Caco-2 (cell line): ENCODE results near the gene PTPRN2. TPM values are rescaled to one million over a fixed set of nuclear protein-coding genes. Genes with fewer than 3 reads are reported as not detected.
"Not testable (repeated sequence)": the region's sequence is repeated elsewhere in the genome, so short reads cannot be mapped to it uniquely, and the experiment has no call there.

Experiments
- BruUV-seq: library from RNA; stranded (reverse); fragments of 400-500 nt; replicated peaks from 2 replicates; lab custom pipeline; 2021; lab: Mats Ljungman, UMichigan
- CTCF ChIA-PET: fragments of 300-600 bp; sonication (Branson Sonifier 250); formaldehyde crosslinking; loops from one replicate; lab custom pipeline; 2022; ENCODE audit warnings: antibody characterized with exemption; lab: Charles Lee
- POLR2A ChIA-PET: fragments of 300-600 bp; sonication (Branson Sonifier 250); formaldehyde crosslinking; loops from one replicate; lab custom pipeline; 2022; ENCODE audit warnings: antibody characterized with exemption; lab: Charles Lee
- DNase-seq, 2 experiments: peaks; one replicate each; pipeline versions ENCODE4 v3.0.0 to v3.0.0-alpha.2; 2020 to 2022
- H3K27me3 ChIP-seq: replicated peaks from 2 replicates; pipeline ENCODE4 v1.6.0; 2011; ENCODE audit warnings: low read length; ENCODE audit not compliant: control insufficient read depth, insufficient read depth
- H3K36me3 ChIP-seq: 2 replicates; pipeline ENCODE4 v1.5.1; 2011; ENCODE audit warnings: low read length; ENCODE audit not compliant: control insufficient read depth, insufficient read depth
- H3K4me1 ChIP-seq: fragments of 250-450 bp; sonication (Bioruptor Pico); 2 replicates; pipeline ENCODE4 v1.5.1; 2020; ENCODE audit warnings: mild to moderate bottlenecking
- H3K4me3 ChIP-seq: 2 replicates; pipeline ENCODE4 v1.5.1; 2011; ENCODE audit warnings: low read depth, mild to moderate bottlenecking, control low read depth, low read length
- H3K9me3 ChIP-seq: fragments of 250-450 bp; sonication (Bioruptor Pico); 2 replicates; pipeline ENCODE4 v1.5.1; 2020; ENCODE audit warnings: mild to moderate bottlenecking, moderate library complexity
- H3K27ac Mint-ChIP-seq: one replicate; pipeline ENCODE4 v1.8.0; 2022; ENCODE audit warnings: mixed read lengths; ENCODE audit not compliant: unreplicated experiment
- H3K27me3 Mint-ChIP-seq: one replicate; pipeline ENCODE4 v1.8.0; 2022; ENCODE audit warnings: mixed read lengths; ENCODE audit not compliant: insufficient read depth, unreplicated experiment
- H3K36me3 Mint-ChIP-seq: one replicate; pipeline ENCODE4 v1.8.0; 2022; ENCODE audit warnings: mild to moderate bottlenecking, mixed read lengths; ENCODE audit not compliant: insufficient read depth, unreplicated experiment
- H3K4me1 Mint-ChIP-seq: one replicate; pipeline ENCODE4 v1.8.0; 2022; ENCODE audit warnings: low read depth, mixed read lengths; ENCODE audit not compliant: unreplicated experiment
- H3K4me3 Mint-ChIP-seq: one replicate; pipeline ENCODE4 v1.8.0; 2022; ENCODE audit warnings: mild to moderate bottlenecking, moderate library complexity, mixed read lengths; ENCODE audit not compliant: unreplicated experiment
- H3K9me3 Mint-ChIP-seq: one replicate; pipeline ENCODE4 v1.8.0; 2022; ENCODE audit warnings: mixed read lengths; ENCODE audit not compliant: unreplicated experiment
- CTCF ChIP-seq, 2 experiments: fragments of 200-600 bp in 1 of 2; IDR thresholded peaks; 1 replicate in 1 of 2; 2 replicates in 1 of 2; pipeline versions ENCODE4 v1.5.1 to v1.8.0; 2011 to 2022; ENCODE audit warnings: antibody characterized with exemption in 1 of 2, control low read depth in 1 of 2, inconsistent platforms in 1 of 2, low read depth in 1 of 2, low read length in 1 of 2, mild to moderate bottlenecking in 1 of 2, moderate library complexity in 1 of 2; ENCODE audit not compliant: insufficient read depth in 1 of 2, severe bottlenecking in 1 of 2, unreplicated experiment in 1 of 2
- intact Hi-C: fragments of 100-400 bp; cut with micrococcal nuclease; formaldehyde crosslinking; loops from one replicate; pipeline ENCODE4 v1.10.0; 2022; ENCODE audit not compliant: unreplicated experiment
- total RNA-seq: library from RNA; stranded (reverse); gene quantifications from 2 replicates; pipeline ENCODE4 v1.2.3, GENCODE V29; 2022

Gene PTPRN2
- total RNA-seq, 1 experiment from 2014 or later: 1.4 TPM

- intact Hi-C loops: no loop called here
- Mint-ChIP-seq H3K4me3 (no peak overlapping the region), H3K27me3 (peaks cover 20% of the 10 kb centered on the region), H3K27ac (no peak overlapping the region), H3K9me3 (no peaks in the 10 kb centered on the region), H3K36me3 (no peaks in the 10 kb centered on the region), H3K4me1 (no peaks in the 10 kb centered on the region)
- Histone ChIP-seq H3K27me3 (no peaks in the 10 kb centered on the region), H3K4me1 (no peaks in the 10 kb centered on the region), H3K4me3 (no peak overlapping the region), H3K9me3 (no peaks in the 10 kb centered on the region), H3K36me3 (no peaks in the 10 kb centered on the region)
- no peak for TF ChIP-seq CTCF (IDR thresholded peaks at IDR 0.05; ENCODE audit: insufficient read depth in 1 of 2, low read depth in 1 of 2, low read length in 1 of 2, severe bottlenecking in 1 of 2, unreplicated experiment in 1 of 2)
- ChIA-PET POLR2A (no interaction called here), CTCF (no interaction called here)
- BruUV-seq: no TSS peak
- no peak for DNase-seq
Observed at GRCh38 chr7:157727964-157728615, 859.5 kb downstream of the PTPRN2 start.

- BruUV-seq: no TSS peak
Observed at GRCh38 chr7:157726764-157727163, 860.9 kb downstream of the PTPRN2 start.

GRCh38 chr7:157725312-157725711, 862.3 kb downstream of the PTPRN2 start:
- CTCF ChIA-PET, H3K36me3 ChIP-seq, H3K4me3 ChIP-seq, POLR2A ChIA-PET, H3K4me1 ChIP-seq, H3K27ac Mint-ChIP-seq, H3K4me3 Mint-ChIP-seq, H3K9me3 Mint-ChIP-seq, H3K36me3 Mint-ChIP-seq, intact Hi-C loops, H3K27me3 ChIP-seq, H3K9me3 ChIP-seq, H3K4me1 Mint-ChIP-seq, DNase-seq, BruUV-seq: not testable (repeated sequence)
- H3K27me3 Mint-ChIP-seq: peaks cover 20% of the 10 kb centered on the region

More at GRCh38 chr7:157726764-157727163, 860.9 kb downstream of the PTPRN2 start:
- Histone ChIP-seq H3K36me3 (no peaks in the 10 kb centered on the region), H3K4me1 (no peaks in the 10 kb centered on the region), H3K4me3 (no peak overlapping the region), H3K9me3 (no peaks in the 10 kb centered on the region), H3K27me3 (no peaks in the 10 kb centered on the region)
- no peaks in the 10 kb centered on the region for H3K36me3 Mint-ChIP-seq
- CTCF ChIA-PET: no interaction called here
- H3K4me3 Mint-ChIP-seq: no peak overlapping the region
- H3K9me3 Mint-ChIP-seq: no peaks in the 10 kb centered on the region
- no peak for DNase-seq
- H3K27me3 Mint-ChIP-seq: peaks cover 20% of the 10 kb centered on the region
- no peaks in the 10 kb centered on the region for H3K4me1 Mint-ChIP-seq
- POLR2A ChIA-PET: no interaction called here
- H3K27ac Mint-ChIP-seq: no peak overlapping the region
- TF ChIP-seq CTCF (IDR thresholded peaks at IDR 0.05; ENCODE audit: insufficient read depth in 1 of 2, low read depth in 1 of 2, low read length in 1 of 2, severe bottlenecking in 1 of 2, unreplicated experiment in 1 of 2): no peak
- intact Hi-C loops: no loop called here
